Stimulated activated naive CD4-positive, alpha-beta T cell treated with Interleukin-2 at 50 U/mL for 16 hours (primary cell): Measurements from ENCODE around the gene TMEM62.
"Not testable (repeated sequence)": the region's sequence is repeated elsewhere in the genome, so short reads cannot be mapped to it uniquely, and the experiment has no call there.

Source experiments
- DNase-seq: peaks from one replicate; lab custom pipeline; 2025; lab: John Stamatoyannopoulos, UW

The TMEM62 gene

DNA sequence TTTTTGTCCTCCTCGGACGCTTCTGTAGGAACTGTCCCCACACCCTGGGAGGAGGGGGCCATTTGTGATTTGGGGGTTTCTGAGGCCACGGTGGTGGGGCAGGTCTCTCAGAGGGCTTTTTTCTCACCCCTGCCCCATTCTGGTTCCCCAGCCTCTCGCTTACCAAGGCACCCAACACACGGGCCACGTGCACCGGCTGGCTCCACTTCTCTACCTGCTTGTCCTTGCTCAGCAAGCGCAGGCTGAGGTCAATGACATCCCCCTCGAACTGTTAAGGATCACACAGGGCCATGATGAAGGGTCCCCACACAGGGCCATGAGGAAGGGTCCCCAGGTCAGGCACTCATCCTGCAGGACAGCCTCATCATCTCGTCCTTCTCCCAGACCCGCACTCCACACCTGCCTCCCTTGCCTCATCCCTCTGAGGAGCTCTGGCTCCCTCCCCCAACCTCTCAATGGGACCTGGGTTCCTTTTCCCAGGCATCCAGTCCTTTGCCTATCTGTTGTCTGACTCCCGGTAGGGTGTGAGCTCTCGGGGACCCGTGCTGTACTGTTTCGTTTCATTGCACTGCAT is 76.9 kb downstream of the TMEM62 start:
- no peak for DNase-seq

DNA sequence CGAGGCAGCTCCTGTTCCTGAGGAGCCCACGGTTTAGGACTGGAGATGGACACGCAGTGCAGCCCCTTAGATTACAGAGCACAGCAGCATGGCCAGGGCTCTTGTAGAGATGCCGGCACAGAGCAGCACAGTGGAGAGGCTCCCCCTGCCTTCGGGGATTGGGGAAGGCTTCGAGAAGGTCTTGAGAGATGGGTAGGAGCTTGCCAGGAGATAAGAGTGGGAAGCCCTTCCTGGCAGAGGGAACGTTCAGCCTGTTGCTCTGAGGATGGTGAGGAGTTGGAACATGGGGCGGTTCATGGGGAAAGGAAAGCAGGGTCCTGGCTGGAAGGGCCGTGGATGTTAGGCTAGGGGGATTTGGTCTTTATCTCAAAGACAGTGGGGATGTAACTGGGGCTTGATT is 77.4 kb downstream of the TMEM62 start:
- no peak for DNase-seq

DNA sequence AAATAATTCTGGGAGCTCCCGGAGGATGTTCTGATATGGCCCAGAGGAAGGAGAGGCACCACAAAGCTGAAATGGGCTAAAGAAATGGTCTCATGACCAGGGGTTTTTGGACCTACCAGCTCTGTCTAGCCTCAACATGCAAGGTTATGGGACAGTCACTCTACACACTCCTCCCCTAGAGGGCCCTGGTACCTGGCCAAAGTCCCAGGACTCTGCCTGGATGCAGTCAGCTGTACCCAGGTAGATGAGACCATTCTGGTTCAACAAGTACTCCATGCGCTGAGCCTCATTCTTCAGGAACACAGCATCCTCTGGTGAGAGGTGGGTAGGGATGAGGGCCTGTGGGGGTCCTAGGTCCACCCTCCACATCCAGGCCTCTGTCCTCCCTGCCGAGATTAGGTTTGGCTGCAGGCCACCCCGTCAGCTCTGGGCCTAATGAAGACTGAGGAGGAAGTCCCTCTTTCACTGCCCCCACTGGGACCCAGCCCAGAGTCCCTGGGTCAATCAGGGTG is 77.9 kb downstream of the TMEM62 start:
- DNase-seq, result no peak

DNA sequence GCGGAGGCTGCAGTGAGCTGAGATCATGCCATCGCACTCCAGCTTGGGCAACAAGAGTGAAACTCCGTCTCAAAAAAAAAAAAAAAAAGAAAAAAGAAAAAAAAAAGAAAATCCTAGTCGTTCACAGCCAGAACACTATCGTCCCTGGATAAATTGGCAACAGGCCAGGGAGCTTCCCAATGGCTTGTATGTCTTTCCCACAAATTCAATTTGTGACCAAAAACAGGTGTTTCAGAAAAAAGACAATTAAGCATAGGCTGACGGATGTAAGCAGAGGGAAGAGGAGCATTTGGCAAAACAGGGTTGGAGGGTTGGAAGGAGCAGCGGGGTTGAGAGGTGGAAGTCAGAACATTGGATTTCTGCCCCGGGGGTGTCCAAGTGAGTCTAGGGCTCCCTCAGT is 78.9 kb downstream of the TMEM62 start:
- no peak for DNase-seq

DNA sequence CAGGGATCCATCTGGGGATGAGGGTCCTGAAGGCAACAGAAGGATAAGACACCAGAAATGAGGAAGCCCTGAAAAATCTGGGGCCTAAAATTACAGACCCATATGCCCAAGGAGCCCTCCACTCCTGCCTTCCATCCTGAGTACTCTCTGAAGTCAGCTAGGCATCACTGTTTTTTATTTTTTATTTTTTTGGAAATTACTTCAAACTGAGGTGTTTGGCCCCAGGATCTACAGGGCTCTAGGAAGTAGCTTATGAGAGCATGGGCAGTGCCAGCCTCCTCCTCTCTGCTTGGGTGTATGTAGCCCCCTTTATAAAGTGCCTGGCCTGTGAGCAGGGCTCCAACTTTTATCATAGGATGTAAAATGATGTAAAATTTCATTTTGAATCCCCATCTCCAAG is 79.6 kb downstream of the TMEM62 start:
- DNase-seq, result no peak

DNA sequence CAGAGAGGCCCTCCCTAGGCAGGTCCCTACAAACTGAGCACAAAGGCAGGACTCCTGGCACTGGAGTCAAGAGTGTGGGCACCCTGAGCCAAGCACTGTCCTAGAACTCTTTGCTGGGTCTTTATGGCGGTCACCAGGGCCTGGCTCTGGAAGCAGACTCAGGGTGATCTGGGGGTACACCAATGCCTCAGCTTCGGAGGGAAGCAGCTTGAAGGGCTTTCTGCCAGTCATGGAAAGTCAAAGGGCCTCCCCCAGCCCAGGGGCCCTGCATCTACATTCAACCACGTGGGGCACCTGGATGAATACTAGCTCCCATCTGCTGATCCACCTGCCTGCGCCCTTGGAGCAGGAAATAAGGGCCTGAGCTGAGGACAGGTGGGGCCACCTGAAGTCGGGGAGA is 80.1 kb downstream of the TMEM62 start:
- no peak for DNase-seq

DNA sequence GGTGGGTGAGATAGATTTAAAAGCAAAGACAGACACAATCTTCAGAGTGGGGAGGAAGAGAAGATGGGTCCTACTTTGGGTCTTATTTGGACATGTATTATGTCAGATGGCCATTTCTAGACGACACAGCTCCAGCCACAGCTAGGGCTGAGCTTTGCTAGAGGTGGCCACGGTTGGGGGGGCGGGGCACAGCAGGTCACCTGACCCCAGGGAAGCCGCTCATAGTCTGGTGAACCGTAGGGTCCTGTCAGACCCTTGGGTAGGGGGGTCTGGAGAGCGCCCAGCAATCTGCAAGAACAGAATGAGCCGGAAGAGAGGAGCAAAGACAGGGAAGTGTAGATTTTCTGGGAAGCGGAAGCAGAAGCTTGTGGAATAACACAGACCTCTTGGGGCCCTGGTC is 80.8 kb downstream of the TMEM62 start:
- no peak for DNase-seq

DNA sequence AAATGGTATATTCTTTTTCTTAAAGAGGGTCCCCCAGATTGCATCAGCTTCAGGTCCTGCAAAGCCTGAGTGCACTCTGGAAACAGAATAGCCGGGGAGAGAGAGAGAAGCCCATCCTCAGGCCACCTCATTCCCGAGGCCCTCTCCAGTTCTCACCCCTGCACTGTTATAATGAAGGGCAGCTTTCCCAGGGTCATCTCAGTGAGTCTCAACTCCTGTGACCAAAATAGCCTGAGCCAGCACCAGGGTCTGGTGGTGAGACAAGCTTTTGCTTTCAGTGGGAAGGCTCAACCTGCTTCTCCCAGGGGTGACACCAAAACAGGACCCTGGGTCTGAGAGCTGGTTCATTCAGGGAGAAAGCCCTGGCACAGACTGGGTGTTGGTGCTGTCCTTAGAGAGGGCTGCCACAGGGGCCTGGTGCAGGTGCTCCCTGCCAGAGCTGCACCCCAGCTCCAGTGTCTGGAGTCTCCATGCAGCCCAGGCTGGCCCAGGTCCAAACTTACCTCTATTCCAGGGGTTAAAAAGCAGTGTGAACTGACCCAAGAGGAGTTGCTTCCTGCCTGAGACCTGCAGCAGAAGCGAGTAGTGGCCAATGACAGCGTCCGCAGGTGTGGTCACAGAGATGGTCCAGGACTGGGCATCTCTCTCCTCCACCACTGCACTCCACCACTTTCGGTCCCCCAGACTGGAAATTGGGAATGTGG is 81.4 kb downstream of the TMEM62 start:
- no peak for DNase-seq

DNA sequence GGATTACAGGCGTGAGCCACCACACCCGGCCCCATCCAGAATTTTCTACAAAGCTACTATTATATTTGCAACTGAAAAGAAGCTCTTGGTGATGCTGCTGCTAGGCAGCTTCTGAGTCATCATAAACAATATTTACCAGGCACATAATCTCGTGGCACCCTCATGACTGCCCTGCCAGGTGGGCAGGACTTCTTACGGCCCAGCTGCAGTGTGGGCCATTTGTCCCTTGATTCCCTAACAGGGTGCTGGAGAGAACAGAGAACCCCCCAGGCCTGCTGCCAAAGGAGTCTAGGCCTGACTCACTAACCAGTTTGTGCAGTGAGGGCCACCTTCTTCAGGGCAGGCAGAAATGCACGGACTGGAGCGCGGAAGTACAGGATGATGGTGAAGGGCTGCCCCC is 82.6 kb downstream of the TMEM62 start:
- DNase-seq, result no peak

DNA sequence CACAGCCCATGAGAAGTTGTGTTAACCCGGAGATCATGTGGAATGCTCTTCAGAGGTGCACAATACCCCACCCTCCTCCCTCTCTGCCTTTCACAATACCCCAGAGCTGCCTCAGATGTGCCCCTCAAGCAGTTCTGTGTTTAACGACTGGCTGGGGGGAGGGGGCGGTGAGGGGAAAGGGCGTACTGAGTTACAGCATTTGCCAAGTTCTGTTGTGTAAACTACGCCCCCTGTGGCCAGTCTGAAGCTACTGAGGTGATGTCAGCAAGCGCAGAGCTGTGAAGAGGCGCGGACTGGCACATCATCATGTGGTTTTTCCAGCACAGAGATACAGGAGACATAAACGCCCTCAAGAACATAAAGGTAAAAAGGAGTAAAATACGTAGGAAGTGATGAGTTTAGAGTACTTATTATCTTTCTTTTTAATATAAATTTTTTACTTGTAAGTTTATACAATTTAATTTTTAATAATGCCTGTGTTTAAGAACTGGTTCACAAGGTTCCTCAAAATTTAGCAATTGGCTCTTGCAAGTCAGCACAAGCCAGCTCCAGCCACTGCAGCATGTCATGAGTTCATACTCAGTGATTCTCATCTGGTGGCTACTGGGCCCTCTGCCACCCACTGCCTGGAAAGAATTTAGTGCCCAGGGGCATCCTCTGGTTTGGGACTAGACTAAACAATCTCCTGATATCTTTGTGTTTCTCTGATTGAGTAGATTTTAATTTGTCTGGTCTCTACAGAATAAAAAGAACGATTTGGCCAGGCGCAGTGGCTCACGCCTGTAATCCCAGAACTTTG is 85.7 kb downstream of the TMEM62 start:
- DNase-seq, result no peak

DNA sequence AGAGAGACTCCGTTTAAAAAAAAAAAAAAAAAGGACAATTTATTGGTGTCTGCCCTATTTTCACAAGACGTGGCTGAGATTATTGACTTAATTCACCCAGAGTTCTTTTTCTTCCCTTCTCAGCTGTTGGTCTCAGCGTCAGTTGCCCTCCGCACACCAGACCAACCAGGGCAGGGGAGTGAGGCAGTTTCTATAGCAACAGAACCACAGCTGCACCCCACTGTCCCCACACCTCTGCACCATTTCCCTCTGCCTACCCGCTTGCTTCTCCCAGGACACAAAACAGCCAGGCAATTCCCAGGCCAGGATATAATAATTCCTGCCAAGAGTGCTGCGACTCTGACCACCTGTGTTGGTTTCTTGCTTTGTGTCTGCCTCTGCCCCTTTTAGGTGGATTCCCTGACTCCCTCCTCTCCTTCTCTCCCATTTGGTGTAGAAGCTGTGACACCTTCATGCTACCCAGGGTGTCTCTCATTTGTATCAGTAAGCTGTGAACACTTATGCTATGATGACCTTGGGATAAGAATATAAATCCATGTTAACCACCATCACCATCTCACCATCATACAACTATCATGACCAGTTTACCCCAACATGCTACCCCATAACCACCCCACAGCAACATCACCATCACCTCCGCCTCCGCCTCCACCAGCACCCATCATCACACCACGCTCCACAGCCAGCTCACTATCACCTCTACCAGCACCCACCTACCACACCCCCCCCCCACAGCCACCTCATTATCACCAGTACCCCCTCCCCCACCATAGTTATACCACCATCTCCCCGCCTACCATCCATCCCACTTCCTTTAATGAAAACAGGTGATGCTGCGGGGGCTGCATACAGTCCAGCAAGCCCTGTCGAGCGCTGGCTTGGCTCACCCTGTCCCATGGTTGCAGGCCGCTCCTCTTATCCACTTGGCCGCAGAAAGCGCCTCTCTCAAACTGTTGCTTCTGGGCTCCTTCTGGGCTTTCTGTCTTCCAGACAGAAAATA is 86.8 kb downstream of the TMEM62 start:
- no peak for DNase-seq

DNA sequence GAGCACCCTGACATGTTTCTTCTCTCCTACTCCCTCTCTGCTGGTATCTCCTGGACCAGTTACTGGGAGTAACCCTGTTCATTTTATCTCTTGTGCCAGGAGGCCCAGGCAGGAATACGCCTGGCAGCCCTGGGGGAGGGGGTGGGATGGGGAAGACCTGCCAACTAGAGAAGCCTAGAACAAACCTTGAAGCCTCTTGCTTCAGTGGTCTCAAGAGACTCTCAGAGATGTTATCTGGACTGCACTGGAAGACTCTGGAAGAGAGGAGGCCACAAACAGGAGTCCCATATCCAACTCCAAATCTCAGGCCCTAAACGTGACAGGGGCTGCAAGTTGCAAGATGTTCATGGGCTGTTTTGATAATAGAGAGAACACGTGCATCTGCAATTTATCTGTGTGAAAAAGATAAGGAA is 87.6 kb downstream of the TMEM62 start, which contains the start of gene EPB42:
Gene EPB42 (minus strand): TSS at position 28 of the 413 bp plus-strand sequence. CDS start 193 bp downstream, outside the sequence.
- DNase-seq, result no peak

DNA sequence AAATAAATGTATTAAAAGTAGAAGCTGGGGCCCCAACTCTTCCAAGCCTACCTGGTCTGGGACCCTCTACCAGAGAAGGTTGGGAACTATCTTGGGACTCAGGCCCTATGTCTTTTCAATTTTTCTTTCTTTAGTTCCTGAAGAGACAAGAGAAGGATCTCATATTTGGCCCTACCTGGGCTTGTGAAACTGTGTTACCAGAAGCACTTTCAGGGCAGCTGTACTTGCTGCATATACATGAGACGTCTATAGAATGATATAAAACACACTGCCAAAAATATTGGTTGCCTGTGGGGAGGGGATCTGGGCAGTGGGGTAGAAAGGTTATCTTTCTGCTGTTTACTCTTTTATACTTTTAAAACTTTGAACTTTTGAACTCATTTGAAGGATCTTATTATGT is 88.0 kb downstream of the TMEM62 start:
- no peak for DNase-seq

DNA sequence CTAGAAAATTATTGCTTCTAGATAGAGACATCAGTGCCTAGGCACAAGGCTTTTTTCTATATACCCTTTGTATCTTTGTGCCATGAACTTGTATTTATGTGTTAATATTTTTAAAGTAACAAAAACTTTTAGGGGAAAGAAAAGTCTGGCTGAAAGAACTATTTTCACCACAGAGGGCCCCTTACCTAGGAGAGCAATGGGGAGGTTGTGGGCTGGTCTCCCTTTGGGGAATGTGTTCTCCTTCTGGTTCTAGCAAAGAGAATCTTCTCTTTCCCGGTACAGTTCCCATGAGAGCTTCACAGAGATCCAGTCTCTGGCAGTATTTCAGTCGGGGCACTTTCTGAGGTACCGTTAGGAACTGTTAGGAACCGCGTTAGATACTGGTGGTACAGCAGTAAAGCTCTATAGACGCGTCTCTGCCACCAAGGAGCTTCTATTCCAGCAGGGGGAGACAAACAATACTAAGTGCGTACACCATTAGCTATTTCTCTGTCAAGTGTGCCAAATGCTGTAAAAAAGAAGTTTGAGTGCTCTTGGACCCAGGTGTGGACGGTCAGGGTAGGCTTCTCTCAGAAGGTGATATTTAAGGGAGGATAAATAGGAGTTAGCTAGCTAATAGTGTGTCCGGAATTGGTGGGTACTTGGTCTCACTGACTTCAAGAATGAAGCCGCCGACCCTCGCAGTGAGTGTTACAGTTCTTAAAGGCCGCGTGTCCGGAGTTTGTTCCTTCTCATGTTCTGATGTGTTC is 92.0 kb downstream of the TMEM62 start:
- peak; percentile 23 for DNase-seq

DNA sequence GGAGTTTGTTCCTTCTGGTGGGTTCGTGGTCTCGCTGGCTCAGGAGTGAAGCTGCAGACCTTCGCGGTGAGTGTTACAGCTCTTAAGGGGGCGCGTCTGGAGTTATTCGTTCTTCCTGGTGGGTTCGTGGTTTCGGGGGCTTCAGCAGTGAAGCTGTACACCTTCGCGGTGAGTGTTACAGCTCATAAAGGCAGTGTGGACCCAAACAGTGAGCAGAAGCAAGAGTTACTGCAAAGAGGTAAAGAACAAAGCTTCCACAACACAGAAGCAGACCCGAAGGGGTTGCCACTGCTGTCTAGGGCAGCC is 92.5 kb downstream of the TMEM62 start:
- DNase-seq, result not testable (repeated sequence)

DNA sequence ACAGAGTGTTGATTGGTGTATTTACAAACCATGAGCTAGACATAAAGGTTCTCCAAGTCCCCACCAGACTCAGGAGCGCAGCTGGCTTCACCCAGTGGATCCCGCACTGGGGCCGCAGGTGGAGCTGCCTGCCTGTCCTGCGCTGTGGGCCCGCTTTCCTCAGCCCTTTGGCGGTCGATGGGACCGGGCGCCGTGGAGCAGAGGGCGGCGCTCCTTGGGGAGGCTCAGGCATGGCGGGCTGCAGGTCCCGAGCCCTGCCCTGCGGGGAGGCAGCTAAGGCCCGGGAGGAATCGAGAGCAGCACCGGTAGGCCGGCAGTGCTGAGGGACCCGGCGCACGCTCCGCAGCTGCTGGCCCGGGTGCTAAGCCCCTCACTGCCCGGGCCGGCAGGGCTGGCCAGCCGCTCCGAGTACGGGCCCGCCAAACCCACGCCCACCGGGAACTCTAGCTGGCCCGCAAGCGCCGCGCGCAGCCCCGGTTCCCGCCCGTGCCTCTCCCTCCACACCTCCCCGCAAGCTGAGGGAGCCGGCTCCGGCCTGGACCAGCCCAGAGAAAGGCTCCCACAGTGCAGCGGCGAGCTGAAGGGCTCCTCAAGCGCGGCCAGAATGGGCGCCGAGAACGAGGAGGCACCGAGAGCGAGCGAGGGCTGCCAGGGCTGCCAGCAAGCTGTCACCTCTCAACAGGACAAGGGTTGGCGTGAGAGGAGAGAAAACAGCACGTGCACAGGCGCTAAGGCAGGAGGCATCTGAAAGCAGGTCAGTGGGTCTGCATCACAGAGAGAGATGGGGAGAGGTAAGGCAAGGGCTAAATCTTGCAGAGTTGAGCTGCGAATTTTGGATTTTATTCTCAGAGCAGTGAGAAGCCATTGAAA is 93.3 kb downstream of the TMEM62 start:
- DNase-seq, result no peak

DNA sequence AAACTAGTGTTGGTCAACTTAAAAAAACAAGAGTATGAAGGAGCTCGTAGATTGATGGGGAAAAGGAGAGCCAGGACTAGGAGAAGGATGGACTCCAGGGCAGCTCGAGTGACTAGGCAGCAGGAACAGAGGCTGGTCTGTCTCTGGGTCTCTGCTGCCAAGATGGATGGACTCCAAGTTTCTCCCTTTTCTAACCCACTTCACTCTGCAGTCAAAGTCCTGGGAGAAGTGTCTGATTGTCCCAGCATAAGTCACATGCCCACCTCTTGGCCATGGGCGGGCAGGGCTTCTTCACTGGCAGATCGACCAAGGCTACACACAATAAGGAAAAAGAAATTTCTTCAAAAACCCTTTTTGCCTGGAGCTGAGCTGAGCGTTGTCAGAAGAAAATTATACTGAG is 96.6 kb downstream of the TMEM62 start:
- DNase-seq, result no peak

DNA sequence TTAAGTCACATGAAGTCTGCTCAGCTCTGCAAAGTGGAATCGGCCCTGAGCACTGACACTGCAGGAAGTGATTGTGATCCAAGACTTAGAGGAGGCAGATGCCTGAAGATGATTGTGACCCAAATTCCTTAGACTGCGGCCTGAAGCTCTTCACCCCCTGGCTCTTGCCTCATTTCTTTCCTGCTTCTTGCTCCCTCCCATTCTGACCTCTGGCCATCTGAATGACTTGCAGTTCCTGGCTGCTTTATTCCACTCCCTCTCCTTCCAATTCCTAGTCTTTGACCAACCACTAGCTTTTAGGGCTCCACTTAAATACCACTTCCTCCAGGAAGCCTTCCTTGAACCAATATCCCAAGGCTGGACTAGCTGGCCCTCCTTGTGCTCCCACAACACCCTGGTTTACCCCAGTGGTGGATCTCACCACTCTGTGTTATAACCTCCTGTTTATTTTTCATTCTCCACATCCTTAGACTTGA is 97.3 kb downstream of the TMEM62 start:
- DNase-seq, result no peak

DNA sequence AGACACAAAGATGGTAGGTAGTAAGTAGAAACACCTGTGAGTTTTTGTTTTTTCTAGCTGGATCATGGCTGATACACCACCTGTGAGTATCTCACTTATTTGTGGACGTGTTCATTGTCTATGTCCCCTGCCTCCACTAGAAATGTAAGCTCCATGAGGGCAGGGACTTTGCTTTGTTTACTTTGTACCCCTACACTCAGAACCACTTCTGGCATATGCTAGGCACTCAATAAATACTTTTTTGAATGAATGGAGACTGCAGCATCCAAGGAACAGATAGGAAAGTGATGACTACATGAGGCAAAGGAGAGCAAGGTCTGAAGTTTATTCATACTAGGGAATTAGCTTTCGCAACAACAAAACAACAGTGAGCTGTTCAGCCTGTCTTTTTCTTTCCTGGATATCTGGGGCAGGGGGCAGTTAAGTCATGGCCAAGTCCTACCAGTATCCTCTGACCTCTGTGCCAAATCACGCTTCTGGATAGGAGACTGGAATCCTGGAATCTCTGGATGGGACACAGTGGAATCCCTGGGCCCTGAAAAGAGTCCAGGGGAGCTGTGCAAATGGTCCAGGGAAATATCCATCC is 99.0 kb downstream of the TMEM62 start:
- no peak for DNase-seq
